Urothelium cell line (cell line): ENCODE results near the gene SLC16A11.
"Not testable (repeated sequence)": the region's sequence is repeated elsewhere in the genome, so short reads cannot be mapped to it uniquely, and the experiment has no call there.

Source experiments
- DNase-seq: peaks from one replicate; pipeline ENCODE4 v3.0.0; 2011; ENCODE audit warnings: low spot score, mixed read lengths
- FAIRE-seq: peaks from 2 replicates; lab custom pipeline; 2011; peaks lifted over from hg19 to GRCh38; lab: Jason Lieb, UNC

The SLC16A11 gene, protein sequence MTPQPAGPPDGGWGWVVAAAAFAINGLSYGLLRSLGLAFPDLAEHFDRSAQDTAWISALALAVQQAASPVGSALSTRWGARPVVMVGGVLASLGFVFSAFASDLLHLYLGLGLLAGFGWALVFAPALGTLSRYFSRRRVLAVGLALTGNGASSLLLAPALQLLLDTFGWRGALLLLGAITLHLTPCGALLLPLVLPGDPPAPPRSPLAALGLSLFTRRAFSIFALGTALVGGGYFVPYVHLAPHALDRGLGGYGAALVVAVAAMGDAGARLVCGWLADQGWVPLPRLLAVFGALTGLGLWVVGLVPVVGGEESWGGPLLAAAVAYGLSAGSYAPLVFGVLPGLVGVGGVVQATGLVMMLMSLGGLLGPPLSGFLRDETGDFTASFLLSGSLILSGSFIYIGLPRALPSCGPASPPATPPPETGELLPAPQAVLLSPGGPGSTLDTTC

GRCh38 chr17:7043497-7044198 lies at the start of gene SLC16A11:
Gene SLC16A11, minus strand, starts transcription at chr17:7044092. Its CDS starts 579 bp downstream, at chr17:7043513.
- FAIRE-seq (no peak), DNase-seq (no peak)

GRCh38 chr17:7091311-7092005 lies 47.6 kb upstream of the SLC16A11 start:
- not testable (repeated sequence) for FAIRE-seq, DNase-seq

GRCh38 chr17:7089570-7089969 lies 45.7 kb upstream of the SLC16A11 start:
- DNase-seq, FAIRE-seq: not testable (repeated sequence)

DNA sequence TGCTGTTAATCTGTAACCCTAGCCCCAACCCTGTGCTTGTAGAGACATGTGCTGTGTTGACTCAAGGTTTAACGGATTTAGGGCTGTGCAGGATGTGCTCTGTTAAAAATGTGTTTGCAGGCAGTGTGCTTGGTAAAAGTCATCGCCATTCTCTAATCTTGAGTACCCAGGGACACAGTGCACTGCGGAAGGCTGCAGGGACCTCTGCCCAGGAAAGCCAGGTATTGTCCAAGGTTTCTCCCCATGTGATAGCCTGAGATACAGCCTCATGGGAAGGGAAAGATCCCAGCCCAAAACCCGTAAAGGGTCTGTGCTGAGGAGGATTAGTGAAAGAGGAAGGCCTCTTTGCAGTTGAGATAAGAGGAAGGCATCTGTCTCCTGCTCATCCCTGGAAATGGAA lies 44.5 kb upstream of the SLC16A11 start:
- not testable (repeated sequence) for DNase-seq, FAIRE-seq

DNA sequence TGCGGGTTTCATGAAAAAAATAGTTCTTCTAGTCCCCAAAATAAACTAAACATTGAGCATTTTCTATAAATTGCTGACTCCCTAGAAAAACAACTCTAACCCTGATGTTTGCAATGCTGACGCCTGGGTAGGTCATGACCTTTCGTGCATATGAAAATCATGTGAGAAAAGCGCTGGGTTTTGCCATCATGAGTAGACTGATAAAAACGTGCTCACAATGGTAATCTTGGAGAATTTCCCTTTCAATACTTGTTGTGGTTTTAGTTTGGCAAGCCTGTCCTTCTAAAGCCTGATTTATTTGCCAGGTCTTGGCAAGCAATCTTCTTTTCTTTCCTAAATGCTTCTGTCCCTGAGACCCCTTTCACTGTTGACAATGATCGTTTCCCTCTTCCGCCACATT lies 40.2 kb upstream of the SLC16A11 start:
- FAIRE-seq, result no peak
- DNase-seq, result no peak

DNA sequence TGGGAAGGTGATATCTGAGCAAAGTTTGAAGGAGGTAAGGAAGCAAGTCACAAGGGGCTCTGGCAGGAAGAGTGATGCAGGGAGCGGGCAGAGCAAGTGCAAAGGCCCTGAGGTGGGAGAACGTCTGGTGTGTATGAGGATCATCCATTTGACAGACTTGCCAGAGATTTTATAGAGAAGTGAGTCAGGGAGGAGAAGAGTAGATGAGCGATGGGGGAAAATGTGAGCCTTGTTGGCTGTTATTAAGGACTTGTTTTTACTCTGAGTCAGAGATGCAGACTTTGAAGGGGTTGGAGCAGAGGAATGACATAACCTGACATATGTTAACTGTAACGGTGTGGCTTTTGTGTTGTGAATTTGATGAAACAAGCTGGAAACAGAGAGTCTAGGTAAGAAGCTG lies 39.7 kb upstream of the SLC16A11 start:
- no peak for FAIRE-seq
- DNase-seq, result no peak

- FAIRE-seq, result no peak
- DNase-seq, result no peak
Measured at GRCh38 chr17:7081341-7082062, 37.6 kb upstream of the SLC16A11 start.

GRCh38 chr17:7080456-7081041 lies 36.7 kb upstream of the SLC16A11 start:
- FAIRE-seq, result no peak
- no peak for DNase-seq

DNA sequence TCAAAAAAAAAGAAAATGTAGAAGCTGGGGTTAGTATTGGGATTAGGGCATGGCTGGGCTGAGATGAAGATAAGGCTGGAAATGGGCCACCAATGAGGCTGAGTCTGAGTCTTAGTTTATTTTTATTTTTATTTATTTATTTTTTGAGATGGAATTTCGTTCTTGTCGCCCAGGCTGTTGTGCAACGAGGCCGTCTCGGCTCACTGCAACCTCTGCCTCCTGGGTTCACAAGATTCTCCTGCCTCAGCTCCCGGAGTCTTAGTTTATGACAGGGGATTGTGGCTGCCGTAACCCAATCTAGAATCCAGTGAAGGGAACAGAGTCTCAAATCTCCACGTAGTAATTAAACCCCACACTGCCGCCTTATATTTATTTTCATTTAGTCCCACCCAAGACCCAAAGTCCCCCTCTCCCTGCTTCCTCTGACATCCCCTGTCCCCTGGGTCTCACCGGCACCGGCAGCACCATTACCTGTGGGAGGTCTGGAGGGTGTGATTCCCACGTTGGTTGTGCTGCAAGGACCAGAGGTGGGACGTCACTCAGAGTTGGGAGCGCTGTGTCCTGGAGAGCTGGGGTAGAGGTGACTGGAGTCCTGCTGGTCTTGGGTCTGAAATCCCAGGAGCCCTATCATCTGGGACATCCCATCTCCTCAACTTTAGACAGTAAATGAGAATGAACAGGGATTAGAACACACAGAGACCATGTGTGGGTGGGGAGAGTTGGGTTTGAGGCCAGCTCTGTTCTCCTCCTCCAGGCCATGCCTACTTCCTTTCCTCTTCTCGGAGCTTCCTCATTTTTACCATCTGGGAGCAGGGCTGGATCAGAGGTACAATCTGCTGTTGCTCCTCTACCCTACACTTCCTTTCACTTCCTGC lies 35.9 kb upstream of the SLC16A11 start, which contains the start of gene CLEC10A:
TSS of gene CLEC10A (minus strand) at position 671 of the 875 bp plus-strand sequence. CDS start 1,439 bp downstream, outside the sequence.
- FAIRE-seq, result no peak
- DNase-seq, result no peak

- DNase-seq (no peak), FAIRE-seq (no peak)
Measured at GRCh38 chr17:7078711-7079110, 34.8 kb upstream of the SLC16A11 start.

DNA sequence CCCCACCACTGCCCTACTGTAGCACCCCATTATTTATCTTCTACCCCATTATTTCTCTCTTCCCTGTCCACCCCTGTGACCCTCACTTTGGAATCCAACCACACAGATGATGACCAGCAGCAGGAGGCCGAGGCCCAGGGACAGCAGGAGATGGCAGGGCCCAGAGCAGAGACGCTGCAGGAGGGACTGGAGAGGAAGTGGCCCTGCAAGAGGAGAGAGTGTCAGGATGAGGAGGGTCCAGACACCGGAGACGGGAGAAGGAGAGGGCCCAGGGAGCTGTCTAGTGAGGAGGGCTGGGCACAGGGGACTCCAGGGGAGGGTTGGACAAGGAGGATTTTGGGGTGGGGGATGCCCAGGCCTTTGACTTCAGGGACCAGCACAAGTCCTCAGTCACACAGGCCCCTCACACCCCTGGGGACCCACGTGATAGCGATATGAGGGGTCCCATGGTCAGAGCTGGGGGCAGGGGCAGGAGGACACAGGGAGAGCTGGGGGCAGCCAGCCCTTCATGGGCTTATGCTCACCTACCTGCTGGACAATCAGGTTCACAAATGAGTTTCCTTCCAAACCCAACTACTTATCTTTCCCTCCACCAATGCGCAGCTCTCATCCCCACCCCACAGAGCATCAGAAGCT lies 34.1 kb upstream of the SLC16A11 start:
- FAIRE-seq (no peak), DNase-seq (no peak)

DNA sequence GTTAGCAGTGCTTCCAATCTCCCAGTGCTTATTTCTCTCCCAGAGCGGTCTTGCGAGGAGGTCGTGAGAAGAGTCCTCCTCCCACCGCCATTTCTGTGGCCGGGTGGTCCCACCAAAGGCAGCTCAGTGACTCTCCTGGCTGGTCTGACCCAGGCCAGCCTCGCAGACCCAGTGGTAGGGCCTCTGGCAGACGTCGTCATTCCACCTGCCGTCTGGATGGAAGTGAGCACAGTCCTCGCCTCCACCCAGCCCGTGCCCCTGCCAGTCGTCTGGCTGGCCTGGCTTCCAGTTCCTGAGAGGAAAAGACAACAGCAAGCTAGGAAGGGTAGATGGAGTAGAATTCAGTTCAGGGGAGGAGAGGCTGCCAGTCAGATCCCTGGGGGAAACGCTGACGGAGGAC lies 31.0 kb upstream of the SLC16A11 start:
- DNase-seq (no peak), FAIRE-seq (no peak)

DNA sequence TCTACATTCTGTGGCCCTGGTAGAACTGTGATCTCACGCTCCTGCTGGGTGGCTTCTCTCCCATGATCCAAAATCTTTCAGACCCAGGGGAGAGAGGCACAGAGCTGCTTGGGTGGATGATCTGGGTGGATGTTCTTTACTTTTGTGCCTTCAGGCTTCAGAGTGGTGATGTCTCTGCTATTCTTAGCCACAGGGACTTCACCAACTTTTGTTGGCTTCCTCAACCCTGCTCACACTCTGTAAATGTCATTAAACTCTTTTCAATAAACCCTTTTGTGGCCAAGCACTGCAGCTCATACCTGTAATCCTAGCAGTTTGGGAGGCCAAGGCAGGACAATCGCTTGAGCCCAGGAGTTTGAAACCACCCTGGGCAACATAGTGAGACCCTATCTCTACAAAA lies 28.5 kb upstream of the SLC16A11 start:
- no peak for FAIRE-seq
- DNase-seq, result no peak

DNA sequence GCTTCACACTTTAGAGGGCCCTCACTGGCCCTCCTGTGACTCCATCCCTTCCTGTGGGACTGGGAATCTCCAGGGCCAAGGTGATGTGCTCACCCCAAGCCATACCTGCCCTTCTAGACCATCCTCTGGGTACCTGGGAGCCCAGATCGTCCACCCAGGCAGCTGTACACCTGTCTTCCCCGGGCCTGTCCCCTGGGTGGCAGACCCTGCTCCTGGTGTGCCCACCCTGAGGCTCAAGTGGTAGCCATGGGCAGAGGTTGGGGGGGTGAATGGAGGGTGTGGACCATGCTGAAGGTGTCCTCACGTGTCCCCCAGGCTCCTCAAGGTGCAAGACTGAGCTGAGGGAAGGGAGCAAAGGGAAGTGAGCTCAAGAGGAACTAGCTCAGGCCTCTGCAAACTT lies 26.8 kb upstream of the SLC16A11 start:
- DNase-seq (no peak), FAIRE-seq (no peak)

DNA sequence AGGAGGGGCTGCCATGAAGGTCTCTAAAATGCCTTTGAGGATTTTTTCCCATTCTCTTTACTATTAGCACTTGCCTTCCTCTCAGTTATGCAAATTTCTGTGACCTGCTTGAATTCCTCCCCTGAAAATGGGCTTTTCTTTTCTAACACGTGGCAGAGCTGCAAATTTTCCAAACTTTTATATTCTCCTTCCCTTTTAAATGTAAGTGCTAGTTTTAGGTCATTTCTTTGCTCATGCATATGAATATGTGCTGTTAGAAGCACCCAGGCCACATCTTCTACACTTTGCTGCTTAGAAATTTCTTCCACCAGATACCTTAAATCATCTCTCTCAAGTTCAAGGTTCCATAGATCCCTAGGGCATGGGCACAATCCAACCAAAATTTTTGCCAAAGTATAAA lies 24.4 kb upstream of the SLC16A11 start:
- FAIRE-seq (no peak), DNase-seq (no peak)

GRCh38 chr17:7067198-7067597 lies 23.3 kb upstream of the SLC16A11 start:
- FAIRE-seq, result no peak

GRCh38 chr17:7064261-7064660 lies 20.4 kb upstream of the SLC16A11 start:
- no peak for DNase-seq
- no peak for FAIRE-seq

More at GRCh38 chr17:7067198-7067597, 23.3 kb upstream of the SLC16A11 start:
- no peak for DNase-seq

- FAIRE-seq, result no peak
- DNase-seq, result no peak
Measured at GRCh38 chr17:7063518-7064094, 19.7 kb upstream of the SLC16A11 start.
